Measurements from ENCODE around the gene MAN1A1. TPM values are rescaled to one million over a fixed set of nuclear protein-coding genes. Genes with fewer than 3 reads are reported as not detected.

MAN1A1 gene
- total RNA-seq, 1 donor from 2014 or later, result 75.5 TPM

GRCh38 chr6:119196715-119197114 is 152.8 kb downstream of the MAN1A1 start:
- intact Hi-C loops (cut with DNase I), result no loop called here
- DNase-seq (ENCODE audit: low spot score in 2 of 2), result no peak
- H3K4me1 ChIP-seq, result no peaks in the 10 kb centered on the region
- no peaks in the 10 kb centered on the region for H3K27me3 ChIP-seq
- H3K4me3 ChIP-seq, result no peak overlapping the region
- H3K36me3 ChIP-seq, result peaks cover 12 to 42% of the 10 kb centered on the region in 2 donors
- TF ChIP-seq CTCF (IDR thresholded peaks at IDR 0.05), result no peak
- no peak overlapping the region for H3K27ac ChIP-seq
- no peaks in the 10 kb centered on the region for H3K9me3 ChIP-seq

GRCh38 chr6:119195848-119196247 is 153.7 kb downstream of the MAN1A1 start:
- H3K27me3 ChIP-seq, result no peaks in the 10 kb centered on the region
- no peak overlapping the region for H3K27ac ChIP-seq
- TF ChIP-seq CTCF (IDR thresholded peaks at IDR 0.05), result no peak
- peaks cover 12 to 43% of the 10 kb centered on the region in 2 donors for H3K36me3 ChIP-seq
- no peak for DNase-seq (ENCODE audit: low spot score in 2 of 2)
- no peak overlapping the region for H3K4me3 ChIP-seq
- no peaks in the 10 kb centered on the region for H3K9me3 ChIP-seq
- intact Hi-C loops (cut with DNase I), result no loop called here
- H3K4me1 ChIP-seq, result no peaks in the 10 kb centered on the region

GRCh38 chr6:119195204-119195603 is 154.4 kb downstream of the MAN1A1 start:
- Histone ChIP-seq H3K27ac (no peak overlapping the region), H3K9me3 (no peaks in the 10 kb centered on the region), H3K4me1 (no peaks in the 10 kb centered on the region), H3K27me3 (no peaks in the 10 kb centered on the region), H3K36me3 (peaks cover 12 to 37% of the 10 kb centered on the region in 2 donors), H3K4me3 (no peak overlapping the region)
- no peak for TF ChIP-seq CTCF (IDR thresholded peaks at IDR 0.05)
- no peak for DNase-seq (ENCODE audit: low spot score in 2 of 2)
- intact Hi-C loops (cut with DNase I), result no loop called here

GRCh38 chr6:119193707-119194106 is 155.9 kb downstream of the MAN1A1 start:
- peaks cover 19 to 44% of the 10 kb centered on the region in 2 donors for H3K36me3 ChIP-seq
- no peak for TF ChIP-seq CTCF (IDR thresholded peaks at IDR 0.05)
- no peaks in the 10 kb centered on the region for H3K4me1 ChIP-seq
- H3K9me3 ChIP-seq, result no peaks in the 10 kb centered on the region
- intact Hi-C loops (cut with DNase I), result no loop called here
- H3K27me3 ChIP-seq, result no peaks in the 10 kb centered on the region
- no peak overlapping the region for H3K4me3 ChIP-seq
- H3K27ac ChIP-seq, result no peak overlapping the region
- DNase-seq (ENCODE audit: low spot score in 2 of 2), result no peak

- Histone ChIP-seq H3K4me3 (no peak overlapping the region), H3K9me3 (no peaks in the 10 kb centered on the region), H3K36me3 (peaks cover 22 to 47% of the 10 kb centered on the region in 2 donors), H3K27ac (no peak overlapping the region), H3K27me3 (no peaks in the 10 kb centered on the region), H3K4me1 (no peaks in the 10 kb centered on the region)
- TF ChIP-seq CTCF (IDR thresholded peaks at IDR 0.05), result no peak
- intact Hi-C loops (cut with DNase I), result no loop called here
- DNase-seq (ENCODE audit: low spot score in 2 of 2), result no peak
Measured at GRCh38 chr6:119192200-119192599, 157.4 kb downstream of the MAN1A1 start.

- Histone ChIP-seq H3K27me3 (no peaks in the 10 kb centered on the region), H3K4me1 (no peaks in the 10 kb centered on the region), H3K27ac (no peak overlapping the region), H3K36me3 (peaks cover 18 to 40% of the 10 kb centered on the region in 2 donors), H3K4me3 (no peak overlapping the region), H3K9me3 (no peaks in the 10 kb centered on the region)
- TF ChIP-seq CTCF (IDR thresholded peaks at IDR 0.05), result no peak
- intact Hi-C loops (cut with DNase I), result no loop called here
- DNase-seq (ENCODE audit: low spot score in 2 of 2), result no peak
Measured at GRCh38 chr6:119190176-119190575, 159.4 kb downstream of the MAN1A1 start.
